Measurements from ENCODE around the gene DNASE1.

The DNASE1 gene

GRCh38 chr16:3701531-3701930 is 47.0 kb downstream of the DNASE1 start:
- no peak for DNase-seq

DNA sequence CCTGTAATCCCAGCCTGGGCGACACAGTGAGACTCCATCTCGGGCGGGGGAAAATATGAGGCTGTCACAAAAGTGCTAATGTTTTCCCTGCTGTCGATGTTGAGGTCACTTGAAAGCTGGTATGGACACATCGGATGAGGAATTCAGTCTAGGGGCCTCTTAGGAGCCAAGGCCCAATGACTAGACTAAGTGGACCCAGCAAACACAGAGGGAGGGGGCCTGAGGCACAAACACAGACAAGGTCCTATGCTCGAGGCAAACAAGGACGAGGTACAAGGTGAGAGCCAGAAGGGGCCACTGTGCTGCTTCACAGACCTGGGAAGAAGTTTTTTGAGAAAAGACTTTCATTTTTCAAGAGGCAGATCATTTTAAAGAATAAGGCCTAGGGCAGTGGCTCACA is 47.6 kb downstream of the DNASE1 start:
- no peak for DNase-seq

DNA sequence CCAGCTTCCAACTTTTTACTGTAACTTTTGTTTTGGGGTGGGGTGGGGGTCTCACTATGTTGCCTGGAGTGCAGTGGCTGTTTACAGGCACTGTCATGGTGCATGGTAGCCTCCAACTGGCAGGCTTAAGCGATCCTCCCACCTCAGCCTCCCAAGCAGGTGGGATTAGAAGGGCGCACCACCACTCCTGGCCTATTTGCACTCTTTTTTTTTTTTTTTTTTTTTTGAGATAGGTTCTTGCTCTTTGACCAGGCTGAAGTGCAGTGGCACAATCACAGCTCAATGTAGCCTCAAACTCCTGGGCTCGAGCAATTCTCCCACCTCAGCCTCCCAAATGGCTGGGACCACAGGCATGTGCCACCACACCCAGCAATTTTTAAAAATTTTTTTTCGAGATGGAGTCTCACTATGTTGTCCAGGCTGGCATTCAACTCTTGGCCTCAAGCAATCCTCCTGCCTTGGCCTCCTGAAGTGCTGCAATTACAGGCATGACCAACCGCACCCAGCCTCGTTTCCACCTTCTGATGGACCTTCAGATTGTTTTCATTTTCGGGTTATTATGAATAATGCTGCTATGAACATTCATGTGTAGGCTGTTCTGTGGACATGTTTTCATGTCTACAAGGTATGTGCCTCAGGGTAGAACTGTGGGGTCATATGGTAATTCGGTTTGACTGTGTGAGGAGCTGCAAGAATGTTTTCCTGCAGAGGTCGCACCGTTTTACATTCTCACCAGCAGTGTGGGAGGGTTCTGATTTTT is 51.9 kb downstream of the DNASE1 start:
- DNase-seq = no peak
